Body of pancreas (tissue), 4 donors: ENCODE results near the gene CLOCK.

Experiments used
- CTCF ChIP-seq, 7 experiments: fragments of 450-650 bp in 4 of 7; fragments of 200-600 bp in 3 of 7; sonication (generic) in 3 of 7; IDR thresholded peaks; one replicate each; pipeline ENCODE4 v1.5.1; 2016 to 2019; ENCODE audit warnings: antibody characterized with exemption in 7 of 7
- POLR2A ChIP-seq, 3 donors: fragments of 450-650 bp; IDR thresholded peaks; one replicate each; pipeline ENCODE4 v1.6.1; 2016; ENCODE audit warnings: antibody characterized with exemption in 3 of 3, mild to moderate bottlenecking in 2 of 3

DNA sequence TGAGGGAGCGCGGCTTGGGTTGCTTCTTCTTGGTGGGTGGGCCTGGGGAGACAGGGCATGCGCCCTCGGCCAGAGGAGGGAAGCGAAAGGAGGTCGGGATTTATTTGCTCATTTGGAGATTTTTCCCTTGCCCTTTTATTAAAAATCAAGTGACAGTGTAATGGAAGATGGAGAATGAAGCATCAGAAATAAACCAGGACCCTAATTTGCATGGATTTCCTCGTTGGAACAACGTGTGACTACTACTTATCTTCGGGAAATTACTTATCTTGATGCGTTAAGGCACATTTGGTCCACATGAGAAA is 709 bp upstream of the CLOCK start:
- TF ChIP-seq CTCF (IDR thresholded peaks at IDR 0.05) (no peak), POLR2A (IDR thresholded peaks at IDR 0.05) (no peak)
